GM18868 (cell line): ENCODE measurements around the gene MPRIP.
A peak's percentile ranks its signal among the peaks of the same experiment; 100 is the strongest.

Source experiments
- ATAC-seq: cut with Tn5 transposase; IDR thresholded peaks from one replicate; pipeline ENCODE4 v1.9.1; 2021; ENCODE audit warnings: mild to moderate bottlenecking, moderate library complexity; ENCODE audit not compliant: unreplicated experiment

Gene MPRIP

DNA sequence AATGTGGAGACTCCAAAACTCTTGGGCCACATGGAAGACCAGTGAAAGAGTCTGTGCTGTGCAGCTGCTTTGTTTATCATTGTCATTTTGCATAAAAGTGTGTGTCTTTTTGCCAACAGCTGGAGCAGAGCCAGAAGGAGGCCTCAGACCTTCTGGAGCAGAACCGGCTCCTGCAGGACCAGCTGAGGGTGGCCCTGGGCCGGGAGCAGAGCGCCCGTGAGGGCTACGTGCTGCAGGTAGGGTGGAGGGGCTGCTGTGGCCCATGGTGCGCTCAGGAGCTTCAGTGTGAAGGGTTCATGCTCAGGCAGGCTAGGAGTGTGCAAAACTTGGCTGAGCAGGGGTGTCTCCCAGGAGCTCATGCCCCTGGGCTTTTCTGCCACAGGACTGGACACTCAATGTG is 118.9 kb downstream of the MPRIP start:
- no peak for ATAC-seq

DNA sequence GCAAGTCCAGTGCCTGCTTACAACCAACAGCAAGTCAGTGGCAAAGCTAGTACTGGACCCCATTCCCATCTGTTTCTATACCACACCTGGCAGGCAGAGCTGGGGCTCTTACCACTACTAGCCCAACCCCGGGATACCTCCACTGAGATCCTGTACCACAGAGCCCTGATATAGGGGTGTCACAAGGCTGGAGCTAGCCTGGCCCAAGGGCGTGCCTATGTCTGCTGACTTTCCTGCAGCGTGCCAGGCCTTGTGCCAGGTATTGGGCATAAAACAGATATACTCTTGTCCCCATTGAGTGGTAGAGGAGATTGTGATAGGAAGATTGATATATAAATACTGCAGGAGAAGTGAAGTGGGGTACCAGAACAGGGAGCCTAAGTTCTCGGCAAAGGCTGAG is 119.5 kb downstream of the MPRIP start:
- no peak for ATAC-seq

DNA sequence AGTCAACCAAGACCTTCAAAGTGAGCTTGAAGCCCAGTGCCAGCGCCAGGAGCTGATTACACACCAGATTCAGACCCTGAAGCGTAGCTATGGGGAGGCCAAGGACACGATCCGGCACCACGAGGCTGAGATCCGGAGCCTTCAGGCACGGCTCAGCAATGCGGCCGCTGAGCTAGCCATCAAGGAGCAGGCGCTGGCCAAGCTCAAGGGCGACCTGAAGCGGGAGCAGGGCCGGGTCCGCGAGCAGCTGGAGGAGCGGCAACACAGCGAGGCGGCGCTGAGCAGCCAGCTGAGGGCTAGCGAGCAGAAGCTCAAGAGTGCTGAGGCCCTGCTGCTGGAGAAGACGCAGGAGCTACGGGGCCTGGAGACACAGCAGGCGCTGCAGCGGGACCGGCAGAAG is 121.9 kb downstream of the MPRIP start:
- ATAC-seq, result no peak

DNA sequence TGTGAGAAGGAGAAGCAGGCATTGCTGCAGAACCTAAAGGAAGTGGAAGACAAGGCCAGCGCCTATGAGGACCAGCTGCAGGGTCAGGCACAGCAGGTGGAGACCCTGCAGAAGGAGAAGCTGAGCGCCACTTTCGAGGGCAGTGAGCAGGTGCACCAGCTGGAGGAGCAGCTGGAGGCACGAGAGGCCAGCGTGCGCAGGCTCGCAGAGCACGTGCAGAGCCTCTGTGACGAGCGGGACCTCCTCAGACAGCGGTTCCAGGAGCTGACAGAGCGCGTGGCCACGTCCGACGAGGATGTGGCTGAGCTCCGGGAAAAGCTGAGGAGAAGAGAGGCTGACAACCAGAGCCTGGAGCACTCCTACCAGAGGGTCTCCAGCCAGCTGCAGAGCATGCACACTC is 122.4 kb downstream of the MPRIP start:
- no peak for ATAC-seq

DNA sequence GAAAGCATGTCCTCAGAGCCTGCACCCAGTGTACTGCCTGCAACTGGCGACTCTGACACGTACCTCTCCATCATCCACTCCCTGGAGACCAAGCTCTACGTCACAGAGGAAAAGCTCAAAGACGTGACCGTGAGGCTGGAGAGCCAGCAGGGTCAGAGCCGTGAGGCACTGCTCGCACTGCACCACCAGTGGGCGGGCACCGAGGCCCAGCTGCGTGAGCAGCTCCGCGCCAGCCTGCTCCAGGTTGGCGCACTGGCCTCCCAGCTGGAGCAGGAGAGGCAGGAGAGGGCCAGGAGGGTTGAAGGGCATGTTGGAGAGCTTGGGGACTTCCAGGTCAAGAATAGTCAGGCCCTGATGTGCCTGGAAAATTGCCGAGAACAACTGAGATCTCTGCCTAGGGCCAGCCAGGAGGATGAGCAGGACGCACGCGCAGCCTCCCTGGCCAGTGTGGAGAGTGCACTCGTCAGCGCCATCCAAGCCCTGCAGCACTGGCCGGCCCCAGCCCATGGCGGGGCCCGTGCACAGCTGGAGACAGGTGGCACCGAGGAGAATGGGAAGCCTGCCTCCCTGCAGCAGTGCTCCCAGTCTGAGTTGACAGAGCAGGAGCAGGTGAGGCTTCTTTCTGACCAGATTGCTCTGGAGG is 123.5 kb downstream of the MPRIP start:
- no peak for ATAC-seq

DNA sequence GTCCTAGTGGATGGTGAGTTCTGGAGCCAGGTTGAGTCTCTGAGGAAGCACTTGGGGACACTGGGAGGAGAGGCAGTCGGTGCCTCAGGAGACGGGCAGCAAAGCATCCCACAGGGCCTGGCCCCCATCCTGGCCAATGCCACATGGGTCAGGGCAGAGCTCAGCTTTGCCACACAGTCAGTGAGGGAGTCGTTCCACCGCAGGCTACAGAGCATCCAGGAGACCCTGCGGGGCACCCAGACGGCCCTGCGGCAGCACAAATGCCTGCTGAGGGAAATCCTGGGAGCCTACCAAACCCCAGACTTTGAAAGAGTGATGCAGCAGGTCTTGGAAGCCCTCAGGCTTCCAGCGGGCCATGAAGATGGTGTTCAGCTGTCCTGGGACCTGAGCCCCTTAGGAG is 124.2 kb downstream of the MPRIP start:
- no peak for ATAC-seq

DNA sequence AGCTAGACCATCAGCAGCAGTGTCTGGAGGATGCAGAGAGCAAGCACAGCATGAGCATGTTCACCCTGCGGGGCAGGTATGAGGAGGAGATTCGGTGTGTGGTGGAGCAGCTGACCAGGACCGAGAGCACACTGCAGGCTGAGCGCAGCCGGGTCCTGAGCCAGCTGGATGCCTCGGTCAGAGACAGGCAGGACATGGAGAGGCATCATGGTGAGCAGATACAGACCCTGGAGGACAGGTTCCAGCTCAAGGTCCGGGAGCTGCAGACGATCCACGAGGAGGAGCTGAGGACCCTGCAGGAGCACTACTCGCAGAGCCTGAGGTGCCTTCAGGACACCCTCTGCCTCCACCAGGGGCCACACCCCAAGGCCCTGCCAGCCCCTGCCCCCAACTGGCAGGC is 125.1 kb downstream of the MPRIP start:
- ATAC-seq, result no peak

DNA sequence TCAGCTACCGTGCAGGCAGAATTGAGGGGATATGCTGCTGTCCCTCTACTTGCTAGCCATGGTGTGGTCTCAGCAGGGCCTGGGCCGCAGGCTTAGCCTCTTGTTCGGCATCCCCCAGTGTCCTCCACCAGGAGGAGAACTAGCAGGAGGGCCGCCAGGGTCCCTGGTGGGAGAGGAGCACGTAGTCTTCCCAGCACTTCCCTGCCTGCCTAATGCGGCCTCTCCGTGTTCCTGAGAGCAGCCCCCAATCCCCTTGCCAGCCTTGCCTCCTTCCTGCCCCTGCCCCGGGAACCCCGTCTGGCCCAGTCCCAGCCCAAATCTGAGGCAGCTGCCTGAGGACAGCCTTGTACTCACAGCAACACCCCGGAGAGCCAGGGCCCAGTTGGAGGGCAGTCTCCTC is 125.7 kb downstream of the MPRIP start:
- ATAC-seq, result no peak

DNA sequence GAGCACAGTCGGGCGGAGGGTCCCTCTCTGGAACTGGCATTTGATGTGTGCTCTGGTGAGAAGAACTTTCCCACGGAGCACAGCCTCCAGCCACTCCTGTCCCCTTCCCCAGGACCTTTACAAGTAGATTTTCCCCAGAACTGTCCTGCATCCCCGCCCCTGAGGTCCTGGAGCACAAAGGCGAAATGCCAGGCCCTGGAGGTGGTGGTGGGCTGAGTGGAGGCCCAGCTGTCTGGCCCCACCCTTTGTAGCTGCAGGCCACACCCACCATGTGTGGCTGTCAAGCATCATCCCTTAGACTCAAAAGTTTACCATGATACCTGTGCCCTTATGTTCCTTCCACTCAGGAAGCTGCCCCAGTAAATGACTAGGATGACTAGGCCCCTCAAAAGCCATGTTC is 126.1 kb downstream of the MPRIP start:
- ATAC-seq, result no peak

DNA sequence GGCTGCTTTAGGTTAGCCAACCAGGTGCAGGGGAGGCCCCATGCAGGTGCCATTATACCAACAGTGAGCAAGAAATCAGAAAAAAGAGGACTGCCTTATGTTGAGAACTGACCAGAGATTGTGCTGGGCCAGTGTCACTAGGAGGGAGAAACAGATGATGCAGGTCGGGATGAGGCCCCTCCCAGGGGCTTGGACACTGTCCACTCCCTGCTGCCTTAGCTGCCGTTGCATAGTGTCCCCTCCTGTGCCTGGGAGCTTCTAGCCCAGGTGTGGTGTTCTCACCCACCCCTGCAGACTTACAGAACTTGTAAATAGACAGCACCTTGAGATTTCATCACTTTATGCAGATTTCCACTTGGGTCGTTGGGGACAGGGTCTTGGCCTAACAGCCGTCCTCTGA is 127.1 kb downstream of the MPRIP start:
- no peak for ATAC-seq

DNA sequence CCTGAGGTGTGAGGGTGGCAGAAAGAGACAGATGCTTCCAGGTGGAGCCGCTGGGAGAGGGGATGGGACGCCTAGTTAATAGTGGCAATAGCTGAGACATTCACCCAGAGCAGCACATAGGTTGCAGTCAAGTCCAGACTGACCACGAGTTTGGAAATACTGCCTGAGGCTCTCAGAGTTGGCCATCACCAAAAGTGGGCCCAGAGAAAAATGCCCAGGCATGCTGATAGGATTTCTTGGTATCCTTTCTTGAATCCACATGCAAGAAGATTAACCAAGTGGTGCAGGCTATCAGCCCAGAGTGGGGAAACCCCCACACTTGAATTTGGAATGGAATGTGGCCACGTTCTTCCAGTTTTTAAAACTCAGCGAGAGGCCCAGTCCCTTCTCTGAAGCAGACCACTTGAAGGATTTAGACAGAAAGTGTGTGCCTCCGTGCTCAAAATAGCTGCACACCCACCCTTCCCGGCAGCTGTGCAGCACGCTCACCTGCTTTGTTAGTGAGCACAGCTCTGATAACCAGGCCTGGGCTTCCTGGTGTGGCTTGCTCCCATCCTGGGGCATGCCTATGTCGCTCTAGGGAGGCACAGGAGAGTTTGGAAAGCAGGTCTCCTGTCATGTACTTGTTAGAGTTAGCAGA is 128.2 kb downstream of the MPRIP start:
- ATAC-seq, result no peak

DNA sequence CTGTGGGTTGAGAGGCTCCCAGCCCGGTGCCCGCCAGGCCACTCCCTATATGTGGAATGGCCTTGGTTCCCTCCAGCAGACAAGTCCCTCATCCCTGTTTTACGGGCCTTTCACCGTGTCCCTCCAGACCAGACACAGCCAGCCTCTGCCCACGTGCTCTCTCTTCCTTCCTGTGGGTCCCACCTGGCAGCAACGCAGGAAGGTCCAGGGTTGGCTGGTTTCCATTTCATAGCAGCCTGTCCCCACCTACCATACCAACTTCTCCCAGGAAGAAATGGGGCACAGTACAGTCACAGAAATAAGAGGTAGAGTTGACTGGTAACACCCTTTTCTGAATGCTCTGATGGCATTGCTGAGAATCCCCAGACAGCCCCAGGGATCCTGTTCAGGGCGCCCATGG is 128.9 kb downstream of the MPRIP start:
- ATAC-seq, result no peak

DNA sequence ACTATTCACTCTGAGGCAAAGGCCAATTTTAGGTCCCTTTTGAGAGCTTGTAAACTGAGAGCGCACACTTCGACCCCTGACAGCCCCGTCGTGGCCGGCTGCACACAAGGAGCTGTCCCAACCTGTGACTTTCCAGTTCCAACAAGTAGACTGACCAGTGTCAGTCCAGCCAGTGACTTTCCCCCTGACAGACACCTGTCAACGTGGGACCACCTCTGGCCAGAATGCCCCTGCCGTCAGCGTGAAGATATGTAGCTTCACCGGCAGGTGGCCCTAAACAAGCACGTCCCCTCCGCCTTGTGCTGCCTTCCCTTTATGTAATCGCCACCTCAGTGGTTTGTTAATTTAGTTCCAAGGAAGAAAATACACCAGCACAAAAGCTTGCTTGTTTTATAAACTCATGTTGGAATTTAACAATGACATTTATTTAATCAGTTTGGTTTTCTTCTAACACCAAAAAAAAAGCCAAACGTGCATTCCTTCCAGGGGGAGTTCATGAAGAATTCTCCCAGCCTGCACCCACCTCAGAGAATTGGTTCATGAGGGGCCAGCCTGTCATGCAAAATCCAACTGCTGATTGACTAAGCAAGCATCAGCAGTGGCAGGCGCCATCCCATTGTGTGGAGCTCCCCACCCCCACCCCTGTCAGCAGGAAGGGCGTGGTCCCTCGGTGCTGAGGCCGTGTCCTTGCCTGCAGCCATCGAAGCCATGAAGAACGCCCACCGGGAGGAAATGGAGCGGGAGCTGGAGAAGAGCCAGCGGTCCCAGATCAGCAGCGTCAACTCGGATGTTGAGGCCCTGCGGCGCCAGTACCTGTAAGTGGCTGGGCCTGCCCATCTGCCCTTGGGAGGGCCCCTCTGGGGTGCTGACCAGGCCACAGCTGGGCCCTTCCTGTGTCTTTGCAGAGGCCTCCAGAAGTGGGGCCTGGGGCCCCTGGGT is 130.0 kb downstream of the MPRIP start:
- ATAC-seq, result no peak

DNA sequence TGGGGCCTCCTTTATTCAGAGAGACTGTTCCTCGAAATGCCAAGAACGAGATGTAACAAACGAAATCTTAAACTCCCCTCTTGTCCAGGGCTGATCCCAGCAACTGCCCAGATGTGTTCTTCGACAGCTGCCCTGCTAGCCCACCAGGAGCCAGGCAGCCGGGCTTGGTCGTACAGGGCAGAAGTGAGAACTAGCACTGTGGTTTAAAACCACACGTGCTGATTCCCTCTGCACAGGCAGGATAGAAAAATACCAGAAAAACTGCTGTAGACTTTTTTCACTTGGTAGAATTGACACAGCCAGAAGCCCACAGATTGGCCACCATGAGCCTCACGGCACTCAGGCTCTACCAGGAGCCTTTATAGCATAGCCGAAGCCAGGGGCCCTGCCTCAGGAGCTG is 130.7 kb downstream of the MPRIP start:
- ATAC-seq, result no peak

DNA sequence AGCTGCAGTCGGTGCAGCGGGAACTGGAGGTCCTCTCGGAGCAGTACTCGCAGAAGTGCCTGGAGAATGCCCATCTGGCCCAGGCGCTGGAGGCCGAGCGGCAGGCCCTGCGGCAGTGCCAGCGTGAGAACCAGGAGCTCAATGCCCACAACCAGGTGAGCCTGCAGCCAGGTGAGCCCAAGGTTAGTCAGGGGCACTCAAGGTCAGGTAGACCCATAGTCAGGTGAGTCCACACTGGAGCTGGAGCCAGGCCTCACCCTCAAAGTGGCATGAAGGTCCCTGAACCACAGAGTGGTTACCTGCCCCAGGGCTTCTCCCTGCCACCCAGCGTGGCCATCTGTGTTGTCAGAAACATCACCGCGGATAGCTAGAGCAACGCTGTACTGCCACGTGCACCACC is 131.7 kb downstream of the MPRIP start:
- no peak for ATAC-seq

DNA sequence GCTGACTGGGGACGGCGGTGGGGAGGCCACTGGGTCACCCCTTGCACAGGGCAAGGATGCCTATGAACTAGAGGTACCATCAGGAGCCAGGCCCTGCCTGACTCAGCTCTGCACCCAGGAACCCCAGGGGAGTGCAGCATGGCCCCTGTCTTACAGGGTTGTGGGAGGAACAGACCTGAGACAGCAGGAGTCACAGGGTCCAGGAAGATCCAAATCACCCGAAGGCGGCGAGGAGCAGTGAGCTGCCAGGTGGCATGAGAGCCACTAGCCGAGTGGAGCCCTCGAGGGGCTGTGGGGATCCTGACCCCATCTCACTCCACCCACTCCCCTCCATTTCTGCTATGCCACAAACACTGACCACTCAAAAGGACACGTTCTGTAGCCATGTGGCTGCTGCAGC is 133.1 kb downstream of the MPRIP start:
- ATAC-seq, result no peak

DNA sequence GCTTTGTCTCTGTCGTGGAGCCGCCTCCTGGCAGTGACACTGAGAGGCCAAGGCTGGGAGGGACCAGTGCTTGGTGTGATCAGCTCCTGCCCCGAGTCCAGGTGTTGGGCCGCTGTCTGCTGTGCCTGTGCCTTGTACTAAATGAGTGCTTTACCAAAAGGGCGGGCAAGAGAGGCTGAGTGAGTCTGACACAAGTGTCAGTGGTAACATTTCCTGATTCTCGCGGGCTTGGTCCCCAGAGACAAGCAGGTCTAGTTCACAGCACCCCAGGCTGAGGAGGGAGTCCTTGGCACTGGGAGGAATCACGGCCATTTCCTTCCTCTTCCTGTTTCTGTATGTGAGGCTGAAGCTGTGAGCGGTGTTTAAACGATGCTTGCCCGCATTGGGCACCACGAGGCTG is 133.7 kb downstream of the MPRIP start:
- no peak for ATAC-seq

DNA sequence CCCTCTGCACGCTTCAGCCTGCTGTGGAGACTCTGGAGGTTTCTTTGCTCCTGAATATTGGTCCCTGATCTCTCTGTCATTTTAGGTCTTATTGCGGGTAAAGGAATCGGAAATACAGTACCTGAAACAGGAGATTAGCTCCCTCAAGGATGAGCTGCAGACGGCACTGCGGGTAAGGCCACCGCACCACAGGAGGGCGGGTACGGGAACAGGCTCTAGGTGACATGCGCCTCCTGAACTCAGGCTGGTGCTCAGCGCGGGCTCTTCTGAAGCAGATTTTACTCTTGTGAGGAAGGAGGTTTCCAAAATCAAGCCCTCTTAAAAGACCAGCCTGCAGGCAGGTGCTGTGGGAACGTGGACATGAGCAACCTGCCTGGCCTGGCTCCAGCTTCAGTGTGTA is 134.1 kb downstream of the MPRIP start:
- ATAC-seq, result no peak

DNA sequence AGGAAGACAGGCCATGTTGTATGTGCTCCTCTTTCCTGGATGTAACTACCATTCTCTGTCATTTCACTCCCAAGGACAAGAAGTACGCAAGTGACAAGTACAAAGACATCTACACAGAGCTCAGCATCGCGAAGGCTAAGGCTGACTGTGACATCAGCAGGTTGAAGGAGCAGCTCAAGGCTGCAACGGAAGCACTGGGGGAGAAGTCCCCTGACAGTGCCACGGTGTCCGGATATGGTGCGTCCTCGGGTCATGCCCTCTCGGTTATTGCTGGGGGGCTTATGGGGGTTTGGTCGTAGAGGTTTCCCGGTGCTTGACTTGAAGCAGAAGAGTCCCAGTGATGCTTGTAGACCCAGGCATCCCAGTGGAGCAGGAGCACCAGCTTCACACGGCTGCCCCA is 134.9 kb downstream of the MPRIP start:
- no peak for ATAC-seq

DNA sequence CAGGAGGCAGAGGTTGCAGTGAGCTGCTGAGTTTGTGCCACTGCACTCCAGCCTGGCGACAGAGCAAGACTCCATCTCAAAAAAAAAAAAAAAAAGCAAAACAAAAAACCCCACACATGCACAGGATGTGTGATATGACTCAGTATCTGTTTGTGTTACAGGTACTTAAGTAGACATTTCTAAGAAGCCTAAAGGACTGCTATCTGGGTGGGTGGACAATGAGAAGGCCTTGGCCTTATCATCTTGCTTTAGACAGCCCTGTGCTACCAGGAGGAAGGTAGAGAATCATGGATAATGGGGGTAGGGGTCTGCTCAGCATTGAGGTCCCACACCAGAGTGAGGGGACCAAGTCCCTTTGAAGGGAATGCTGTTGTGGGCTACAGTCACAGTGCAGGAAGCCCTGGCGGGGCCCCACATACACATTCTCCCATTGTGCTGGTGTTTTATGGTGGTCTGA is 137.1 kb downstream of the MPRIP start:
- peak; percentile 82 for ATAC-seq

DNA sequence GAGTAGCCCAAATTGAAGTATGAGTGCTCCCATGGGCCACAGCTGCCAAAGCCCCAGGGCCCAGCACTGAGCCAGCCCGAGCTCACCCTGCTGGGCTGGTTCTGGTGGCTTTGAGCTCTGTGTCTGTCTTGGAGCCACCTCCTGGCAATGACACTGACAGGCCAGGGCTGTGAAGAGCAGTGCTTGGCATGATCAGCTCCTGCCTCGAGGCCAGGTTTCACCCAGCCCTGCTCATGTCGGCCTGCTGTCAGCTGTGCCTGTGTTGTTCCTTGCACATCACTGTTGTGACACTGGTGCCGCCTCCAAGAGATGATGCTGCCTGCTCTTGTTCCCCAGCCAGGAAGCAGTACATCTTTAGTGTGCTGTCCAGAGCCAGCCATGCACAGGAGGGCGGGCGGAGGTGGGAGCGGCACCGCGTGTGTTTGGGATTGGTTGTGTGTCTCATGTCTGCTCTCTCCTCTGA is 137.9 kb downstream of the MPRIP start:
- no peak for ATAC-seq
